Right lobe of liver (tissue), 6 donors: ENCODE measurements around the gene SLCO3A1. TPM values are rescaled to one million over a fixed set of nuclear protein-coding genes. Genes with fewer than 3 reads are reported as not detected.

ENCODE experiments used
- ATAC-seq, 4 donors: fragments of 200-7000 bp; cut with Tn5 transposase; one replicate each; pipeline ENCODE4 v1.9.1; 2020; ENCODE audit warnings: mild to moderate bottlenecking in 4 of 4, moderate library complexity in 4 of 4
- DNase-seq, 3 donors: peaks; one replicate each; pipeline ENCODE4 v3.0.0-alpha.2; 2020
- H3K27ac ChIP-seq, 3 donors: fragments of 200-600 bp; one replicate each; pipeline ENCODE4 v1.8.0; 2022
- H3K27me3 ChIP-seq, 2 donors: fragments of 200-600 bp; one replicate each; pipeline ENCODE4 v1.8.0; 2022
- H3K36me3 ChIP-seq, 4 donors: fragments of 200-600 bp; sonication (generic) in 1 of 4; one replicate each; pipeline versions ENCODE4 v1.5.1 to v1.8.0; 2017 to 2022; ENCODE audit warnings: control low read depth in 1 of 4
- H3K4me1 ChIP-seq, 4 donors: fragments of 200-600 bp; sonication (generic) in 1 of 4; one replicate each; pipeline versions ENCODE4 v1.5.1 to v1.8.0; 2017 to 2022; ENCODE audit warnings: control low read depth in 1 of 4
- H3K4me3 ChIP-seq, 3 donors: fragments of 200-600 bp; one replicate each; pipeline ENCODE4 v1.8.0; 2022
- H3K9me3 ChIP-seq, 4 donors: fragments of 200-600 bp; sonication (generic) in 1 of 4; one replicate each; pipeline versions ENCODE4 v1.5.1 to v1.8.0; 2017 to 2022; ENCODE audit warnings: control low read depth in 1 of 4
- POLR2A ChIP-seq: fragments of 450-650 bp; IDR thresholded peaks from one replicate; pipeline ENCODE4 v1.6.1; 2017; ENCODE audit warnings: antibody characterized with exemption, mild to moderate bottlenecking
- WGBS: methylation state at CpG from one replicate; pipeline ENCODE4 v1.1.6; 2018; ENCODE audit warnings: low coverage, low lambda C conversion rate; ENCODE audit not compliant: insufficient coverage; ENCODE audit errors: missing lambda C conversion rate; 5-methylcytosine and 5-hydroxymethylcytosine counted together
- intact Hi-C, 2 donors: fragments of 100-400 bp; cut with DNase I; formaldehyde crosslinking; loops; one replicate each; pipeline versions ENCODE4 v1.11.2 to v1.14.1; 2022
- total RNA-seq, 6 experiments: library from RNA; depleted of rRNA in 2 of 6; stranded (reverse); fragments of >200 nt in 2 of 6; fragmentation: NEBNext Ultra II Directional in 3 of 6; extraction: Animal tissue kit (Norgen Biotek cat#: 25700) in 3 of 6; gene quantifications; one replicate each; pipeline versions ENCODE4 v1.1.0 to v1.2.4, GENCODE V29; 2016 to 2023
- TF ChIP-seq, protein P1 (sequence below), 4 donors: fragments of 200-600 bp in 3 of 4; fragments of 450-650 bp in 1 of 4; IDR thresholded peaks; one replicate each; pipeline versions ENCODE4 v1.5.1 to v1.8.0; 2016 to 2022; ENCODE audit warnings: antibody characterized with exemption in 4 of 4, mild to moderate bottlenecking in 2 of 4
- donor health status: DM: no; HTN: yes; CAD: no.
- donor health status: DM: no; HTN: no; CAD: no.
- donor health status: DM: no; HTN: no; CAD: no.
- donor health status: DM: no; HTN: yes; CAD: no.
- donor health status: DM: no; HTN: yes; CAD: no.

SLCO3A1 gene
- total RNA-seq, 6 experiments from 2014 or later: 2.4 to 7.7 (median 3.7) TPM

DNA sequence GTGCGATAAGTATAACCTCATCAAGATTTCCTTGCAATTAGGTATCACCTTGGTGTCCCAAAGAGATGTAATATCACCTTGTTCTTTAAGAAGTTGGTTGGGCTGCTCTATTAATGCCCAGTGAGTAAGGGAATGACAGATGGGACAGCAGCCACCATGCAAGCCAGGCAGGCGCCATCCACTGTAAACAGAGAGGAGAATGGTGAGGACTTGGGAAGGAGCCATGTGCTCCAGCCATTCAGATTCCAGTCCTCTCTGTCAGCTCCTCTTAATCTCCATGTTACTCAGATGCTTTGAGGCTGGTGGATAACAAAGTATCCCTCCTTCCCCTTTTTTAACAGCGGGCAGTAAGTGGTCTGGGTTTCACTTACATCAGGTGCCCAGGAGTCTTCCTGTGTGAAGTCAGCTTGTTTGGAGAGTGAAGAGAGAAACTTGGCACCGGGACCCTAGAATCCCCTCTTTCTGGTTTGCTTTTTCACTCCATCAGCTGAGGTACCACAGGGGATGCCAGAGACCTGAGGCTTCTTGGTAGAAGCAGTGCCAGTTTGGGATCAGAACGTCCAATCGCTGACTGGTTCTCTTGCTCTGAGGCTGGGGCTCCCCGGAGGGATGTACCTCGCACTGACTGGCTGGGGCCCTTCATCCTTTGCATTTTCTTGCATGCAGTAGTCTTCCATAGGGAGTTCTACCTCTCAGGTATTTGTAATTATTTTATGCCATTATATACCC, 29.5 kb downstream of the SLCO3A1 start:
- no peaks in the 10 kb centered on the region for H3K27me3 ChIP-seq
- intact Hi-C loops: no loop called here
- ATAC-seq (no peak), DNase-seq (no peak)
- no peak overlapping the region for H3K4me3 ChIP-seq
- no peaks in the 10 kb centered on the region for H3K9me3 ChIP-seq
- no peaks in the 10 kb centered on the region for H3K4me1 ChIP-seq
- no peak overlapping the region for H3K27ac ChIP-seq
- TF ChIP-seq POLR2A: no peak
- TF ChIP-seq, protein P1, sequence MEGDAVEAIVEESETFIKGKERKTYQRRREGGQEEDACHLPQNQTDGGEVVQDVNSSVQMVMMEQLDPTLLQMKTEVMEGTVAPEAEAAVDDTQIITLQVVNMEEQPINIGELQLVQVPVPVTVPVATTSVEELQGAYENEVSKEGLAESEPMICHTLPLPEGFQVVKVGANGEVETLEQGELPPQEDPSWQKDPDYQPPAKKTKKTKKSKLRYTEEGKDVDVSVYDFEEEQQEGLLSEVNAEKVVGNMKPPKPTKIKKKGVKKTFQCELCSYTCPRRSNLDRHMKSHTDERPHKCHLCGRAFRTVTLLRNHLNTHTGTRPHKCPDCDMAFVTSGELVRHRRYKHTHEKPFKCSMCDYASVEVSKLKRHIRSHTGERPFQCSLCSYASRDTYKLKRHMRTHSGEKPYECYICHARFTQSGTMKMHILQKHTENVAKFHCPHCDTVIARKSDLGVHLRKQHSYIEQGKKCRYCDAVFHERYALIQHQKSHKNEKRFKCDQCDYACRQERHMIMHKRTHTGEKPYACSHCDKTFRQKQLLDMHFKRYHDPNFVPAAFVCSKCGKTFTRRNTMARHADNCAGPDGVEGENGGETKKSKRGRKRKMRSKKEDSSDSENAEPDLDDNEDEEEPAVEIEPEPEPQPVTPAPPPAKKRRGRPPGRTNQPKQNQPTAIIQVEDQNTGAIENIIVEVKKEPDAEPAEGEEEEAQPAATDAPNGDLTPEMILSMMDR (IDR thresholded peaks at IDR 0.05): no peak
- H3K36me3 ChIP-seq: no peaks in the 10 kb centered on the region
- 92% methylated on average over 2 of the region's 8 CpGs for WGBS

DNA sequence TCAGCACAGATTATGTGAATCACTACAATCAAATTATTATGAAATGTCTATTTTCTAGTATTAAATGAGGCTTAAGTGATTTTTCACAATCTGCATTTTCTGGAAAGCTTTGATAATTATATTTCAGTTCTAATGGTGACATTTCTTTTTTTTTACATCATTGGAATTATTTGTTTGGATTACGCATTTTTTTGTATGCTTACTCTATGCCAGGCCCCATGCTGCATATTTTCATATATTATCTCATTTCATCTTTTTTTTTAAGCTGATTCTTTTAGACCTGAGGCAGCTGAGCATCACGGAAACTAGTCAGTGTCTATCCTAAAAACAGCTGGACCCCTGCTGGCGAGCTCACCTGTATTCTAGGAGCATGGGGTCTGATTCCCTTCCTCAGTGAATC, 31.1 kb downstream of the SLCO3A1 start:
- TF ChIP-seq, protein P1 (IDR thresholded peaks at IDR 0.05): no peak
- TF ChIP-seq POLR2A: no peak
- no peaks in the 10 kb centered on the region for H3K9me3 ChIP-seq
- 58% methylated on average over 3 of the region's 3 CpGs for WGBS
- H3K27ac ChIP-seq: no peak overlapping the region
- no peaks in the 10 kb centered on the region for H3K36me3 ChIP-seq
- no peaks in the 10 kb centered on the region for H3K4me1 ChIP-seq
- DNase-seq (no peak), ATAC-seq (no peak)
- no peaks in the 10 kb centered on the region for H3K27me3 ChIP-seq
- intact Hi-C loops: no loop called here
- H3K4me3 ChIP-seq: no peak overlapping the region

- no peak for ATAC-seq
- H3K27me3 ChIP-seq: no peaks in the 10 kb centered on the region
These were observed 31.5 kb downstream of the SLCO3A1 start for GRCh38 chr15:91885054-91885453.

DNA sequence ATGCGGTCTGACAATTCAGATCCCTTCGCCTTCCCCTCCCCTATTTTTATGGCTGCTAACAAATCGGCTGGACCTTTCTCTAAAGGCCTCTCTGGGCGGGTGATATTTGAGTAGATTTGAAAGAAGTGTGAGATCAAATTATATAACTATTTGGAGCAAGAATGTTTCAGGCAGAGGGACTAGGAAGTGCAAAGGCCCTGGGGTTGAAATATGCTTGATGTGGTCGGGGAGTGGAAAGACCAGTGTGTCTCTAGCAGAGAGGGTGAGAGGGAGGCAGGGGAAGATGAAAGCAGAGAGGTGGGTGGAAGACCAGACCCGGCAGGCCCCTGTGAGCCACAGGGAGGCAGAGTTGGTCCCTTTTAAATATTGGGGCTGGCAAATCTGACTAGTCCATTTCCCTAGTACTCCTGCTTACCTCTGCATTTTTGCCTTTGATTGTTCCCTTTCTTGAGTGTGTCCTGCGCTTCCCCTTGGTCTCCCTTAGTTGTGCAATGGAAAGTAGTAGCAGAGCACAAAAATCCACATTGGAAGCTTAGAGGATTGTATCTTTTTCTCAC, 32.3 kb downstream of the SLCO3A1 start:
- WGBS: 60% methylated on average over 7 of the region's 7 CpGs
- no peaks in the 10 kb centered on the region for H3K4me1 ChIP-seq
- H3K27ac ChIP-seq: no peak overlapping the region
- peak; percentile 58 to 83 (median 71) for ATAC-seq
- H3K36me3 ChIP-seq: no peaks in the 10 kb centered on the region
- no peaks in the 10 kb centered on the region for H3K9me3 ChIP-seq
- no peak overlapping the region for H3K4me3 ChIP-seq
- peak in 1 of 3 donors; percentile 32 for DNase-seq
- intact Hi-C loops: no loop called here
- H3K27me3 ChIP-seq: no peaks in the 10 kb centered on the region
- TF ChIP-seq, protein P1 (IDR thresholded peaks at IDR 0.05): peak; percentile 14 to 27 (median 19)
- TF ChIP-seq POLR2A: no peak

More at GRCh38 chr15:91885054-91885453, 31.5 kb downstream of the SLCO3A1 start:
- intact Hi-C loops: no loop called here
- Histone ChIP-seq H3K4me1 (no peaks in the 10 kb centered on the region), H3K36me3 (no peaks in the 10 kb centered on the region), H3K27ac (no peak overlapping the region), H3K9me3 (no peaks in the 10 kb centered on the region), H3K4me3 (no peak overlapping the region)
- TF ChIP-seq, protein P1 (IDR thresholded peaks at IDR 0.05): no peak
- TF ChIP-seq POLR2A: no peak
- WGBS: 84% methylated on average over 3 of the region's 7 CpGs
- DNase-seq: no peak
